HEK293 (cell line): ENCODE data around the gene PHF12.

Experiments
- CTCF ChIA-PET: fragments of 350-600 bp; formaldehyde crosslinking; extraction: SDS; loops from one replicate; lab custom pipeline; 2021; ENCODE audit warnings: antibody characterized with exemption; lab: Yijun Ruan, JAX
- POLR2A ChIA-PET: fragments of 300-600 bp; formaldehyde crosslinking; extraction: SDS; loops from one replicate; lab custom pipeline; 2020; ENCODE audit warnings: antibody characterized with exemption, inconsistent platforms; lab: Yijun Ruan, JAX
- H3K27ac ChIP-seq: fragments of 200-500 bp; sonication (Bioruptor generic); 2 replicates; pipeline ENCODE4 v1.5.1; 2014; ENCODE audit warnings: low read depth, low read length, control low read depth, inconsistent platforms; ENCODE audit errors: extremely low read depth
- H3K36me3 ChIP-seq, 2 experiments: fragments of 200-500 bp in 1 of 2; sonication (Bioruptor generic) in 1 of 2; 1 replicate in 1 of 2; 2 replicates in 1 of 2; pipeline ENCODE4 v1.5.1; 2014 to 2017; ENCODE audit warnings: inconsistent platforms in 2 of 2, low read length in 2 of 2; ENCODE audit not compliant: control insufficient read depth in 2 of 2, insufficient read depth in 1 of 2
- H3K4me1 ChIP-seq: fragments of 200-500 bp; sonication (Bioruptor generic); 2 replicates; pipeline ENCODE4 v1.5.1; 2014; ENCODE audit warnings: mild to moderate bottlenecking, low read length, inconsistent platforms; ENCODE audit not compliant: control insufficient read depth, insufficient read depth
- H3K4me3 ChIP-seq: 2 replicates; pipeline ENCODE4 v1.5.1; 2011; ENCODE audit warnings: low read depth, mild to moderate bottlenecking, control low read depth, low read length, moderate library complexity
- H3K9me3 ChIP-seq: fragments of 200-500 bp; sonication (Bioruptor generic); 2 replicates; pipeline ENCODE4 v1.5.1; 2014; ENCODE audit warnings: low read depth, low read length, inconsistent platforms; ENCODE audit not compliant: control insufficient read depth, insufficient read depth
- GLIS1 ChIP-seq: fragments of 450-650 bp; formaldehyde crosslinking; IDR thresholded peaks from 2 replicates; pipeline ENCODE4 v1.5.1; 2016; ENCODE audit warnings: missing biosample characterization, missing genetic modification characterization
- OSR2 ChIP-seq: fragments of 450-650 bp; formaldehyde crosslinking; IDR thresholded peaks from 2 replicates; pipeline ENCODE4 v1.5.1; 2016; ENCODE audit warnings: missing biosample characterization, missing genetic modification characterization
- PRDM10 ChIP-seq: fragments of 450-650 bp; formaldehyde crosslinking; IDR thresholded peaks from 2 replicates; pipeline ENCODE4 v1.5.1; 2016; ENCODE audit warnings: missing biosample characterization, missing genetic modification characterization
- SCRT2 ChIP-seq: fragments of 450-650 bp; formaldehyde crosslinking; IDR thresholded peaks from 2 replicates; pipeline ENCODE4 v1.5.1; 2016; ENCODE audit warnings: missing biosample characterization, missing genetic modification characterization
- ZBTB8A ChIP-seq: fragments of 450-650 bp; formaldehyde crosslinking; IDR thresholded peaks from 2 replicates; pipeline ENCODE4 v1.5.1; 2016; ENCODE audit warnings: missing biosample characterization, missing genetic modification characterization
- ZNF112 ChIP-seq: fragments of 450-650 bp; formaldehyde crosslinking; IDR thresholded peaks from 2 replicates; pipeline ENCODE4 v1.5.0; 2017; ENCODE audit warnings: missing biosample characterization, missing genetic modification characterization
- ZNF221 ChIP-seq: fragments of 450-650 bp; formaldehyde crosslinking; IDR thresholded peaks from 2 replicates; pipeline ENCODE4 v1.5.1; 2017; ENCODE audit warnings: missing biosample characterization, missing genetic modification characterization, borderline replicate concordance
- ZNF266 ChIP-seq: fragments of 450-650 bp; formaldehyde crosslinking; IDR thresholded peaks from 2 replicates; pipeline ENCODE4 v1.5.1; 2016; ENCODE audit warnings: missing biosample characterization, missing genetic modification characterization, low read depth
- ZNF341 ChIP-seq: fragments of 450-650 bp; formaldehyde crosslinking; IDR thresholded peaks from 2 replicates; pipeline ENCODE4; 2016; ENCODE audit warnings: low read depth, missing biosample characterization, missing genetic modification characterization
- ZNF362 ChIP-seq: fragments of 450-650 bp; formaldehyde crosslinking; IDR thresholded peaks from 2 replicates; pipeline ENCODE4 v1.5.1; 2016; ENCODE audit warnings: missing biosample characterization, missing genetic modification characterization
- ZNF366 ChIP-seq: fragments of 450-650 bp; formaldehyde crosslinking; conservative IDR thresholded peaks from 2 replicates; pipeline ENCODE4 v1.5.1; 2016; ENCODE audit warnings: missing biosample characterization, missing genetic modification characterization
- ZNF404 ChIP-seq: fragments of 450-650 bp; formaldehyde crosslinking; IDR thresholded peaks from 2 replicates; pipeline ENCODE4 v1.5.1; 2017; ENCODE audit warnings: missing biosample characterization, missing genetic modification characterization
- ZNF426 ChIP-seq: fragments of 450-650 bp; formaldehyde crosslinking; IDR thresholded peaks from 2 replicates; pipeline ENCODE4 v1.5.1; 2017; ENCODE audit warnings: missing biosample characterization, missing genetic modification characterization, mild to moderate bottlenecking, inconsistent platforms, moderate library complexity
- ZNF530 ChIP-seq: fragments of 450-650 bp; formaldehyde crosslinking; IDR thresholded peaks from 2 replicates; pipeline ENCODE4 v1.5.1; 2016; ENCODE audit warnings: low read depth, missing biosample characterization, missing genetic modification characterization
- ZNF555 ChIP-seq: fragments of 450-650 bp; formaldehyde crosslinking; conservative IDR thresholded peaks from 2 replicates; pipeline ENCODE4 v1.5.1; 2017; ENCODE audit warnings: missing biosample characterization, mild to moderate bottlenecking, missing genetic modification characterization, inconsistent platforms
- ZSCAN16 ChIP-seq: fragments of 450-650 bp; formaldehyde crosslinking; IDR thresholded peaks from 2 replicates; pipeline ENCODE4 v1.5.1; 2016; ENCODE audit warnings: missing biosample characterization, missing genetic modification characterization

Gene PHF12

DNA sequence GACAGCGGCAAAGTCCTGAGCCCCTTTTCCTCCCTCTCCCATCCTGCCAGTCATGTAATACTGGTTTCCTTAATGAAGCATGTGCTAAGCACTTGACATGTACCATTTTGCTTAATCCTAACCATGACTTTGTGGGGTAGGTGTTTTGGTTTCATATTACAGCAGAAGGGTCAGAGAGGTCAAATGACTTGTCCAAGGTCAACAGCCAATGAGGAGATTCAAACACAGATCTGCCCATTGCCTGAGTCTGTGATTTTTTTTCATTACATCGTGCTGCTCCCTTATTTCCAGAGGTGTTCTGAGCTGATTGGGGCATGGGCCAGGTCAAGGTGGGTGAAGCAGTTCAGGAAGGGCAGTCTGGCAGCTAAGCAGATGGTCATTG lies 17.6 kb upstream of the PHF12 start:
- ChIA-PET POLR2A (no interaction called here), CTCF (interaction anchor here (0.7 to 7.7 kb wide), 9 partner anchors 16 to 565 kb away, joined by 3 to 119 read pairs (median 8); no protein-coding TSS in a partner anchor)
- TF ChIP-seq ZNF362 (tag by site-specific recombination) (no peak), ZNF530 (no peak), ZNF555 (tag by site-specific recombination) (no peak), ZNF221 (tag by site-specific recombination) (no peak), ZBTB8A (tag by site-specific recombination) (no peak), ZSCAN16 (tag by site-specific recombination) (no peak), ZNF426 (tag by site-specific recombination) (no peak), ZNF366 (tag by site-specific recombination) (no peak), ZNF112 (tag by site-specific recombination) (no peak), SCRT2 (tag by site-specific recombination) (no peak), OSR2 (tag by site-specific recombination) (no peak), ZNF266 (no peak)
- no peak overlapping the region for H3K27ac ChIP-seq
- H3K9me3 ChIP-seq: no peaks in the 10 kb centered on the region
- no peaks in the 10 kb centered on the region for H3K4me1 ChIP-seq
- no peaks in the 10 kb centered on the region for H3K36me3 ChIP-seq
- no peak overlapping the region for H3K4me3 ChIP-seq

DNA sequence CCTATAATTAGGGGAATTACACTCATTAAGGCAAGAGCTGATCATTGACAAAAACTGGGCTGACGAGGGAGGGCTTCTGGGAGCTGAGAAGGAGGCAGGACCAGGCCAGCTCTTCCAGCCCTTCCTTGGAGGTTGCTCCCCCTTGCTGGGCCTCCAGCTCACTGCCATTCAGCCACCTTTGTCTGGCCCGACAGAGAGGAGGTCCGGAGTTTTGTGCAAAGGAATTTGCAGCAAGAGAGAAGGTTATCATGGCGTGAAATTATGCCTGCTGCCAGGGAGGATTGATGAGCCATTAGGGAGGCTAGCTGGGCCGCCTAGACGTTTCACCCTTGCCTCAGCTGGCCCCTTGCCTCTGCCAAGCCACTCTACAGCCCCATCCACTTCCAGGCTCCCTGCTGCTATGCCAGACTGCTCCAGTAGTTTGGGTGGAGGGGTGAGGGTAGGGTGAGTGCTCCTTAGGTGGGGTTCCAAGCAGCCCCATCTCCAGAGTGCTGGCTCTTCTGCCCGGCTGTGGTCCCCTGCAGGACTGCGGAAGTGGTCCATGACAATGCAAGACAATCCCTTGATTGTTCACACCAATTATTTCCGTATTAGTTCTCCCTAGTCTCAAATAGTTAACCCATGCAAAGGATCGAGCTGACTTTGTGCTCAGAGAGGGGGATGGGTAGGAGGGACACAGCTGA lies 17.1 kb upstream of the PHF12 start:
- no peaks in the 10 kb centered on the region for H3K9me3 ChIP-seq
- ChIA-PET CTCF (interaction anchor here (0.8 to 7.7 kb wide), 9 partner anchors 15 to 251 kb away, joined by 3 to 119 read pairs (median 8); no protein-coding TSS in a partner anchor), POLR2A (no interaction called here)
- H3K4me1 ChIP-seq: no peaks in the 10 kb centered on the region
- H3K36me3 ChIP-seq: no peaks in the 10 kb centered on the region
- H3K4me3 ChIP-seq: no peak overlapping the region
- H3K27ac ChIP-seq: no peak overlapping the region
- TF ChIP-seq ZNF404 (tag by site-specific recombination) (no peak), PRDM10 (peak; percentile 60), GLIS1 (tag by site-specific recombination) (peak; percentile 38; the same call in 1 of the 2 replicates), ZNF341 (tag by site-specific recombination) (peak; percentile 73)
- TF ChIP-seq, all 188 proteins: peak for 3
